Astrocyte of the cerebellum (primary cell): Measurements from ENCODE around the gene MAML3.

Experiments
- DNase-seq: peaks from one replicate; pipeline ENCODE4 v3.0.0-alpha.2; 2011; ENCODE audit warnings: low read depth
- H3K4me3 ChIP-seq: 2 replicates; pipeline ENCODE4 v1.5.1; 2011; ENCODE audit warnings: mild to moderate bottlenecking, low read depth, low read length, moderate library complexity
- in situ Hi-C: cut with HindIII; loops from 2 replicates; pipeline ENCODE4 v1.10.0; 2017; ENCODE audit warnings: low sequenced_read_pairs
- TF ChIP-seq, protein P1 (sequence below): IDR thresholded peaks from 2 replicates; pipeline ENCODE4 v1.5.1; 2012; ENCODE audit warnings: low read length, low read depth, moderate library complexity, mild to moderate bottlenecking; ENCODE audit errors: missing control alignments

Gene MAML3

GRCh38 chr4:140097572-140097971, 56.4 kb downstream of the MAML3 start:
- no peak overlapping the region for H3K4me3 ChIP-seq
- in situ Hi-C loops: no loop called here
- TF ChIP-seq, protein P1, sequence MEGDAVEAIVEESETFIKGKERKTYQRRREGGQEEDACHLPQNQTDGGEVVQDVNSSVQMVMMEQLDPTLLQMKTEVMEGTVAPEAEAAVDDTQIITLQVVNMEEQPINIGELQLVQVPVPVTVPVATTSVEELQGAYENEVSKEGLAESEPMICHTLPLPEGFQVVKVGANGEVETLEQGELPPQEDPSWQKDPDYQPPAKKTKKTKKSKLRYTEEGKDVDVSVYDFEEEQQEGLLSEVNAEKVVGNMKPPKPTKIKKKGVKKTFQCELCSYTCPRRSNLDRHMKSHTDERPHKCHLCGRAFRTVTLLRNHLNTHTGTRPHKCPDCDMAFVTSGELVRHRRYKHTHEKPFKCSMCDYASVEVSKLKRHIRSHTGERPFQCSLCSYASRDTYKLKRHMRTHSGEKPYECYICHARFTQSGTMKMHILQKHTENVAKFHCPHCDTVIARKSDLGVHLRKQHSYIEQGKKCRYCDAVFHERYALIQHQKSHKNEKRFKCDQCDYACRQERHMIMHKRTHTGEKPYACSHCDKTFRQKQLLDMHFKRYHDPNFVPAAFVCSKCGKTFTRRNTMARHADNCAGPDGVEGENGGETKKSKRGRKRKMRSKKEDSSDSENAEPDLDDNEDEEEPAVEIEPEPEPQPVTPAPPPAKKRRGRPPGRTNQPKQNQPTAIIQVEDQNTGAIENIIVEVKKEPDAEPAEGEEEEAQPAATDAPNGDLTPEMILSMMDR: no peak
- DNase-seq: no peak

GRCh38 chr4:140096921-140097320, 57.1 kb downstream of the MAML3 start:
- TF ChIP-seq, protein P1: no peak
- no peak overlapping the region for H3K4me3 ChIP-seq
- in situ Hi-C loops: no loop called here
- DNase-seq: no peak

DNA sequence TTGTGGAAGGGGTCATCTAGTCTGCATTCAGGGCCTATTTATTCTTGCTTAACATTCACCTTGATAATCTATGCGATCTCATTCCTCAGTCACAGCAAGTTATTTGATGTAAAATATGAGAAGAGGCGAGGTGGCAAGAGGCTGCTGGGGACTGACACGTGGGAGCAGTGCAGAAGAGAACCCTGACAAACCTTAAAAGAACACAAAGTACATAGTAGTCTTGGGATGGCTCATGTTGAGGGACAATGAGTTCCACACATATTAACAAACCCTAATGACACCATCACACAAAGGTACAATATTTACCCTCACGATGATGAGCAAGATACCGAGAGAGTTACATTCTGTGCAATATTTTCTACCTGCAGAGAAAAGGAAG, 57.5 kb downstream of the MAML3 start:
- no peak for DNase-seq
- no peak overlapping the region for H3K4me3 ChIP-seq
- TF ChIP-seq, protein P1: no peak
- in situ Hi-C loops: no loop called here

- TF ChIP-seq, protein P1: no peak
- in situ Hi-C loops: no loop called here
- peak; percentile 95 for DNase-seq
- H3K4me3 ChIP-seq: no peak overlapping the region
Observed at GRCh38 chr4:140095694-140096482, 58.1 kb downstream of the MAML3 start.

GRCh38 chr4:140094438-140095420, 59.3 kb downstream of the MAML3 start:
- no peak for DNase-seq

GRCh38 chr4:140092094-140092851, 61.7 kb downstream of the MAML3 start:
- DNase-seq: no peak
- TF ChIP-seq, protein P1: no peak
- peak overlapping the region; percentile 7 for H3K4me3 ChIP-seq
- in situ Hi-C loops: no loop called here

More at GRCh38 chr4:140094438-140095420, 59.3 kb downstream of the MAML3 start:
- TF ChIP-seq, protein P1: no peak
- H3K4me3 ChIP-seq: no peak overlapping the region
- in situ Hi-C loops: no loop called here
